Measurements from ENCODE around the gene ASTN2.

DNA sequence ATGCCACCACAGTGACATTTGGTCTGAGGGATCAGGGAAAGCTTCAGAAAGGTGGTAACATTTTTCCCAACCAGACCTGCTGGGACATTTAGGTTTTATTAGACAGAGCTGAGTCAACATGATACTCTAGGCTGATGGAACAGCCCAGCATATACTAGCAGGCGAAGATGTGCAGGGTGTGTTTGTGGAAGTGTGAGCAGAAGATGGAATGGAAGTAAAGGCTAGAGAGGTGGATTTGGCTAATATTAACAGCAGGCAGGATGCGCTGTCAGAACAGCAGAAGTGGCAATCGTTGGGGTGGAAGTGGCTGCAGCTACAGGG, 340.6 kb downstream of the ASTN2 start:
- TF ChIP-seq, protein P1, sequence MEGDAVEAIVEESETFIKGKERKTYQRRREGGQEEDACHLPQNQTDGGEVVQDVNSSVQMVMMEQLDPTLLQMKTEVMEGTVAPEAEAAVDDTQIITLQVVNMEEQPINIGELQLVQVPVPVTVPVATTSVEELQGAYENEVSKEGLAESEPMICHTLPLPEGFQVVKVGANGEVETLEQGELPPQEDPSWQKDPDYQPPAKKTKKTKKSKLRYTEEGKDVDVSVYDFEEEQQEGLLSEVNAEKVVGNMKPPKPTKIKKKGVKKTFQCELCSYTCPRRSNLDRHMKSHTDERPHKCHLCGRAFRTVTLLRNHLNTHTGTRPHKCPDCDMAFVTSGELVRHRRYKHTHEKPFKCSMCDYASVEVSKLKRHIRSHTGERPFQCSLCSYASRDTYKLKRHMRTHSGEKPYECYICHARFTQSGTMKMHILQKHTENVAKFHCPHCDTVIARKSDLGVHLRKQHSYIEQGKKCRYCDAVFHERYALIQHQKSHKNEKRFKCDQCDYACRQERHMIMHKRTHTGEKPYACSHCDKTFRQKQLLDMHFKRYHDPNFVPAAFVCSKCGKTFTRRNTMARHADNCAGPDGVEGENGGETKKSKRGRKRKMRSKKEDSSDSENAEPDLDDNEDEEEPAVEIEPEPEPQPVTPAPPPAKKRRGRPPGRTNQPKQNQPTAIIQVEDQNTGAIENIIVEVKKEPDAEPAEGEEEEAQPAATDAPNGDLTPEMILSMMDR (IDR thresholded peaks at IDR 0.05) = no peak
- TF ChIP-seq EP300 (IDR thresholded peaks at IDR 0.05) (no peak), POLR2A (IDR thresholded peaks at IDR 0.05) (no peak), POLR2AphosphoS5 (IDR thresholded peaks at IDR 0.05) (no peak)
